DND-41 (cell line): ENCODE measurements around the gene ZNF174.

Source experiments
- ATAC-seq: fragments of 200-7000 bp; cut with Tn5 transposase; 3 replicates; pipeline ENCODE4 v1.9.1; 2021; ENCODE audit warnings: low read depth; ENCODE audit not compliant: insufficient read depth
- DNase-seq: peaks from one replicate; pipeline ENCODE4 v3.0.0-alpha.2; 2020
- H2AFZ ChIP-seq: 2 replicates; pipeline ENCODE4 v1.6.0; 2012; ENCODE audit warnings: low read depth, low read length
- H3K27ac ChIP-seq: 2 replicates; pipeline ENCODE4 v1.5.1; 2012; ENCODE audit warnings: low read length, inconsistent platforms
- H3K27me3 ChIP-seq: fragments of 200-600 bp; sonication (generic); 2 replicates; pipeline ENCODE4 v1.6.0; 2012; ENCODE audit warnings: low read length, mild to moderate bottlenecking, inconsistent platforms; ENCODE audit not compliant: insufficient read depth, poor library complexity
- H3K36me3 ChIP-seq: 2 replicates; pipeline ENCODE4 v1.5.1; 2012; ENCODE audit warnings: low read length, inconsistent platforms; ENCODE audit not compliant: insufficient read depth
- H3K4me1 ChIP-seq: 2 replicates; pipeline ENCODE4 v1.5.1; 2012; ENCODE audit warnings: mild to moderate bottlenecking, low read length; ENCODE audit not compliant: insufficient read depth
- H3K4me2 ChIP-seq: 2 replicates; pipeline ENCODE4 v1.6.0; 2012; ENCODE audit warnings: mild to moderate bottlenecking, moderate library complexity, low read length, inconsistent platforms; ENCODE audit not compliant: insufficient read depth
- H3K4me3 ChIP-seq, 2 experiments: fragments of 200-600 bp in 1 of 2; shearing (Covaris generic) in 1 of 2; 2 replicates each; pipeline ENCODE4 v1.5.1; 2012 to 2016; ENCODE audit warnings: inconsistent platforms in 2 of 2, low read length in 2 of 2, mild to moderate bottlenecking in 2 of 2, low read depth in 1 of 2, moderate library complexity in 1 of 2
- H3K79me2 ChIP-seq: 2 replicates; pipeline ENCODE4 v1.6.0; 2012; ENCODE audit warnings: low read length, inconsistent platforms; ENCODE audit not compliant: insufficient read depth
- H3K9ac ChIP-seq: 2 replicates; pipeline ENCODE4 v1.6.0; 2012; ENCODE audit warnings: low read depth, mild to moderate bottlenecking, inconsistent platforms, low read length, moderate library complexity
- H3K9me3 ChIP-seq: 2 replicates; pipeline ENCODE4 v1.5.1; 2012; ENCODE audit warnings: low read length, moderate library complexity, mild to moderate bottlenecking, inconsistent platforms; ENCODE audit not compliant: insufficient read depth, severe bottlenecking
- H4K20me1 ChIP-seq: 2 replicates; pipeline ENCODE4 v1.6.0; 2012; ENCODE audit warnings: low read length; ENCODE audit not compliant: insufficient read depth
- EZH2 ChIP-seq: IDR thresholded peaks from 3 replicates; pipeline ENCODE4 v1.6.1; 2012; ENCODE audit warnings: borderline replicate concordance, low read depth, mild to moderate bottlenecking, moderate library complexity, low read length, inconsistent platforms; ENCODE audit not compliant: severe bottlenecking
- TF ChIP-seq, protein P1 (sequence below): IDR thresholded peaks from 2 replicates; pipeline ENCODE4 v1.5.1; 2012; ENCODE audit warnings: borderline replicate concordance, low read length, moderate library complexity, mild to moderate bottlenecking; ENCODE audit not compliant: poor library complexity, severe bottlenecking; ENCODE audit errors: extremely low read depth

The ZNF174 gene

DNA sequence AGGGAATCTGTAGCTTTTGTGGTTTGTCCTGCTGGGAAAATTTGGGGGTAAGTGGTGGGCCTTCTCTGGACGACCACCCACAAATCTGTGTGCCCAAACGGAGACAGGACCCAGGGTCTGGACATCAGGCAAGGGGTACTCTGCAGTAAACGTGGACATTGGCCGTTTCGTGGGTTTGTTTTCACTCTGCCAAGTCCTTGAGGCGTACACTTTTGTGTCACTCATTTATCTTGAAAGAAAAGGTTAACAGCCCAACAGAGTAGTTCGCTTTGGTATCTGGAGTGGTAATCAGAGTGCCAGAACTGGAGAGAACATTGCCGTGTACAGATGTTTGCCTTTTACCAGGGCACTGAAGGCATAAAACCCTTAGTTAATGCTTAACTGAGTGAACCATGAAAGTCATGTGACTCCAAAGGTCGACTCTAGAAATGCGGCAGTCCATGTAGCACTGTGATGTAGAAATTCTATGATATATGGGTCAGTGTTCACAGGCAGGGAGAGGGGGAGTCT lies 57.9 kb downstream of the ZNF174 start:
- Histone ChIP-seq H3K4me2 (peak overlapping the region; percentile 99), H3K27ac (peak overlapping the region; percentile 98), H3K36me3 (peaks cover 4% of the 10 kb centered on the region), H3K79me2 (peaks cover 69% of the 10 kb centered on the region), H2AFZ (peak overlapping the region; percentile 80), H3K27me3 (no peaks in the 10 kb centered on the region), H3K9ac (peak overlapping the region; percentile 90), H4K20me1 (peaks cover 32% of the 10 kb centered on the region), H3K9me3 (no peaks in the 10 kb centered on the region), H3K4me3 (peak overlapping the region; percentile 91 to 94; a peak in 3 of 4 replicates), H3K4me1 (peaks cover 57% of the 10 kb centered on the region)
- no peak for TF ChIP-seq EZH2
- TF ChIP-seq, protein P1, sequence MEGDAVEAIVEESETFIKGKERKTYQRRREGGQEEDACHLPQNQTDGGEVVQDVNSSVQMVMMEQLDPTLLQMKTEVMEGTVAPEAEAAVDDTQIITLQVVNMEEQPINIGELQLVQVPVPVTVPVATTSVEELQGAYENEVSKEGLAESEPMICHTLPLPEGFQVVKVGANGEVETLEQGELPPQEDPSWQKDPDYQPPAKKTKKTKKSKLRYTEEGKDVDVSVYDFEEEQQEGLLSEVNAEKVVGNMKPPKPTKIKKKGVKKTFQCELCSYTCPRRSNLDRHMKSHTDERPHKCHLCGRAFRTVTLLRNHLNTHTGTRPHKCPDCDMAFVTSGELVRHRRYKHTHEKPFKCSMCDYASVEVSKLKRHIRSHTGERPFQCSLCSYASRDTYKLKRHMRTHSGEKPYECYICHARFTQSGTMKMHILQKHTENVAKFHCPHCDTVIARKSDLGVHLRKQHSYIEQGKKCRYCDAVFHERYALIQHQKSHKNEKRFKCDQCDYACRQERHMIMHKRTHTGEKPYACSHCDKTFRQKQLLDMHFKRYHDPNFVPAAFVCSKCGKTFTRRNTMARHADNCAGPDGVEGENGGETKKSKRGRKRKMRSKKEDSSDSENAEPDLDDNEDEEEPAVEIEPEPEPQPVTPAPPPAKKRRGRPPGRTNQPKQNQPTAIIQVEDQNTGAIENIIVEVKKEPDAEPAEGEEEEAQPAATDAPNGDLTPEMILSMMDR: no peak
- DNase-seq (no peak), ATAC-seq (no peak)
